Left renal pelvis (tissue), 4 donors: ENCODE data around the gene ADGRF5. TPM values are rescaled to one million over a fixed set of nuclear protein-coding genes. Genes with fewer than 3 reads are reported as not detected.

Experiments
- DNase-seq, 4 donors: peaks; one replicate each; pipeline ENCODE4 v3.0.0-alpha.2; 2013; ENCODE audit warnings: low read depth in 4 of 4, low spot score in 3 of 4
- polyA plus RNA-seq, 4 donors: library from polyadenylated mRNA; unstranded; fragments of 120-200 nt; gene quantifications; one replicate each; pipeline ENCODE4 v1.2.1, GENCODE V29; 2013; ENCODE audit not compliant: insufficient read length in 4 of 4

The ADGRF5 gene
- 10 to 100 TPM; 16.7 to 34.0 (median 25.9) TPM for polyA plus RNA-seq

GRCh38 chr6:46921731-46922130 lies at the start of gene ADGRF5:
TSS of gene ADGRF5 (minus strand) at chr6:46921938. CDS start at chr6:46906762, 15,176 bp downstream.
- DNase-seq, result no peak

- DNase-seq, result no peak
Measured at GRCh38 chr6:46969206-46969605, 47.5 kb upstream of the ADGRF5 start.

- no peak for DNase-seq
Measured at GRCh38 chr6:46967826-46968349, 46.1 kb upstream of the ADGRF5 start.

- DNase-seq, result no peak
Measured at GRCh38 chr6:46964716-46965519, 43.2 kb upstream of the ADGRF5 start.

GRCh38 chr6:46963626-46964025 lies 41.9 kb upstream of the ADGRF5 start:
- no peak for DNase-seq

- DNase-seq, result no peak
Measured at GRCh38 chr6:46963039-46963438, 41.3 kb upstream of the ADGRF5 start.

GRCh38 chr6:46961711-46962110 lies 40.0 kb upstream of the ADGRF5 start:
- DNase-seq, result no peak

- no peak for DNase-seq
Measured at GRCh38 chr6:46961232-46961631, 39.5 kb upstream of the ADGRF5 start.

- DNase-seq, result no peak
Measured at GRCh38 chr6:46959419-46959818, 37.7 kb upstream of the ADGRF5 start.

GRCh38 chr6:46956409-46956808 lies 34.7 kb upstream of the ADGRF5 start:
- no peak for DNase-seq

GRCh38 chr6:46954837-46955451 lies 33.2 kb upstream of the ADGRF5 start:
- no peak for DNase-seq

- DNase-seq, result no peak
Measured at GRCh38 chr6:46953921-46954320, 32.2 kb upstream of the ADGRF5 start.

- DNase-seq, result no peak
Measured at GRCh38 chr6:46949632-46950280, 28.0 kb upstream of the ADGRF5 start.

- DNase-seq, result no peak
Measured at GRCh38 chr6:46948699-46949098, 27.0 kb upstream of the ADGRF5 start.

GRCh38 chr6:46947497-46947896 lies 25.8 kb upstream of the ADGRF5 start:
- no peak for DNase-seq

GRCh38 chr6:46940433-46941226 lies 18.9 kb upstream of the ADGRF5 start:
- no peak for DNase-seq

GRCh38 chr6:46937642-46938041 lies 15.9 kb upstream of the ADGRF5 start:
- no peak for DNase-seq

GRCh38 chr6:46935687-46936086 lies 13.9 kb upstream of the ADGRF5 start:
- no peak for DNase-seq

- DNase-seq, result no peak
Measured at GRCh38 chr6:46933751-46934150, 12.0 kb upstream of the ADGRF5 start.

GRCh38 chr6:46932526-46933319 lies 11.0 kb upstream of the ADGRF5 start:
- DNase-seq, result no peak
